ENCODE measurements around the gene SIL1.
"Not testable (repeated sequence)": the region's sequence is repeated elsewhere in the genome, so short reads cannot be mapped to it uniquely, and the experiment has no call there.

Gene SIL1

GRCh38 chr5:139022528-139022927 lies 175.6 kb downstream of the SIL1 start:
- DNase-seq (ENCODE audit: low read depth): no peak

- no peak for DNase-seq (ENCODE audit: low read depth)
Measured at GRCh38 chr5:139021346-139021745, 176.8 kb downstream of the SIL1 start.

- DNase-seq (ENCODE audit: low read depth): no peak
Measured at GRCh38 chr5:139019880-139020279, 178.3 kb downstream of the SIL1 start.

- no peak for DNase-seq (ENCODE audit: low read depth)
Measured at GRCh38 chr5:139019211-139019610, 179.0 kb downstream of the SIL1 start.

- no peak for DNase-seq (ENCODE audit: low read depth)
Measured at GRCh38 chr5:139017624-139018023, 180.5 kb downstream of the SIL1 start.

GRCh38 chr5:139016186-139016585 lies 182.0 kb downstream of the SIL1 start:
- no peak for DNase-seq (ENCODE audit: low read depth)

DNA sequence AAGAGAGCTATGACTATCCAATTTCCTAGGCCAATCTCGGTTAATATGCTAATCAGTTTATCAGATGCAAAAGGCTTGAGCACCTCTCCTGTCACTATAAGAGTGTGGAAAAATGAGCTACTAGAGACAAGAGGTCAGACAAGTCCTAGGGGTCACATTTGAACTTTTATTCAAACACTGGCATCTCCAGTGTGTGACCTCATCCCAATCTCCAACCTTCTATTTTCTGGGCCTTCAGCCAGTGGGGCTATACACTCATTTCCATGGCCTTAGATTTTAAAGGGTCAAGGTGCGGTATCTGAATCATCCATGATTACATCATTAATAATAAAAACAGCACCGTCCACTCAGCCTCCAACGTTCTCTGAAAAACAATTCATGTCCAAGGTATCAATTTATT lies 183.4 kb downstream of the SIL1 start:
- DNase-seq (ENCODE audit: low read depth): no peak

- no peak for DNase-seq (ENCODE audit: low read depth)
Measured at GRCh38 chr5:139012176-139012575, 186.0 kb downstream of the SIL1 start.

DNA sequence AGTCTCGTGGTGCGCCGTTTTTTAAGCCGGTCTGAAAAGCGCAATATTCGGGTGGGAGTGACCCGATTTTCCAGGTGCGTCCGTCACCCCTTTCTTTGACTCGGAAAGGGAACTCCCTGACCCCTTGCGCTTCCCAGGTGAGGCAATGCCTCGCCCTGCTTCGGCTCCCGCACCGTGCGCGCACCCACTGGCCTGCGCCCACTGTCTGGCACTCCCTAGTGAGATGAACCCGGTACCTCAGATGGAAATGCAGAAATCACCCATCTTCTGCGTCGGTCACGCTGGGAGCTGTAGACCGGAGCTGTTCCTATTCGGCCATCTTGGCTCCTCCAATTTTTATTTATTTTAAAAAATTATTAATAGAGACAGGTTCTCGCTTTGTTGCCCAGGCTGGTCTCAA lies 187.0 kb downstream of the SIL1 start:
- not testable (repeated sequence) for DNase-seq (ENCODE audit: low read depth)

- DNase-seq (ENCODE audit: low read depth): no peak
Measured at GRCh38 chr5:139004374-139005307, 193.5 kb downstream of the SIL1 start.

- no peak for DNase-seq (ENCODE audit: low read depth)
Measured at GRCh38 chr5:138999674-139000073, 198.5 kb downstream of the SIL1 start.

DNA sequence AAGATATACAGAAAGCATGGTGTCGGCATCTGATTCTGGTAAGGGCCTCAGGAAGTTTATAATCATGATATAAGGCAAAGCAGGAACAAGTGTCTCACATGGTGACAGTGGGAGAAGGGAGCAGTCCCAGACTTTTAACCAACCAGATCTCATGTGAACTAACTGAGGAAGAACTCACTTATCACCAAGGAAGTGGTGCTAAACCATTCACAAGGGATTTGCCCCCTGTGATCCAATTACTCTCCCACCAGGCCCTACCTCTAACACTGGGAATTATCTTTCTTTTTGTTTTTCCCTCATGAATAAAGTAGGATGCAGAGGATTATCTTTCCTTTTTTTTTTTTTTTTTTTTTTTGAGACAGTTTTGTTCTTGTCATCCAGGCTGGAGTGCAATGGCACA lies 199.6 kb downstream of the SIL1 start:
- no peak for DNase-seq (ENCODE audit: low read depth)

GRCh38 chr5:138996120-138996519 lies 202.0 kb downstream of the SIL1 start:
- DNase-seq (ENCODE audit: low read depth): no peak

DNA sequence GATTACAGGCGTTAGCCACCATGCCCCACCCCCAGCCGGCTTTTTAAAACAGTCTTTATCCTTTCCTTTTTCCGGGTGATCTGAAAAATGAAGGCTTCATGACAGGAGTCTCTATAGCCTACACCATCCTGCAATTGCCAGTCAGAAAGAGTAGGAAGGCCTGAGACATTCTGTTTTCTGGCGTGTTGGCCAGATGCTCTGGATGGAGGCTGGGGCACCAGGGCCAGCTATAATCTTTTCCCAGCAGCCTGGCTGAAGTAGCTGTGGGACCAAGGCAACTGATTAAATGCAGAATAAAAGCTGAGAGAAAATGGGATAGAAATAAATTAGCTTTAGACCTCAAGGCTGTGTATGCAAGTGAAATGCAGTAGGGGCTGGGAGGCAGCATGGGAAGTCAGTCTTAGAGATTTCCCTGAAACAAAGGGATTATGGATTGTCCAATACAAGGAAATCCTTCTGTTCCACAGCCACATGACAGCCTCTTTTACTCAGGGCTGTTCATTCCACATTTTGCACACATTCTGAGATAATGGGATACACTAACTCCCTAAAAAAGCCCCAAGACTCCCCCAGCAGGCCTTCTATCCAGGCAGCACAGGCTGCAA lies 207.1 kb downstream of the SIL1 start:
- DNase-seq (ENCODE audit: low read depth): no peak

DNA sequence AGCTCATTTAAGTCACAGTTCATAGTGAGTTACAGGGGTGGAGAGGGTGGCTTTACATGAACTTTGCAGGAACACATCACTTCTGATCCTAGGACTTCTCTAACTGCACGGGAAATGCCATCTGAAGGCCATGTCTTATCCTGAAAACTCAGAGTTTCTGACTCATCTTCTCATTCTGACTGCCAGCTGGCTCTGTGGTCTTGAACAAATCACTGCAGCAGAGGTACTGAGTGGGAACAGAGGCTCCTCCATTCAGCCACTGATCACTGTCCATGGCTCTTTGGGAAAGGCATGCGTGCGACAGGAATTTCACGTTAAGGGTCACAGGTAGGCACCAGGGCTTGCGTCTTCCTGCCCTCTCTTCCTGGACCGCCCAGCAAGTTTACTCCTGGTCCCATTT lies 208.4 kb downstream of the SIL1 start:
- DNase-seq (ENCODE audit: low read depth): no peak

DNA sequence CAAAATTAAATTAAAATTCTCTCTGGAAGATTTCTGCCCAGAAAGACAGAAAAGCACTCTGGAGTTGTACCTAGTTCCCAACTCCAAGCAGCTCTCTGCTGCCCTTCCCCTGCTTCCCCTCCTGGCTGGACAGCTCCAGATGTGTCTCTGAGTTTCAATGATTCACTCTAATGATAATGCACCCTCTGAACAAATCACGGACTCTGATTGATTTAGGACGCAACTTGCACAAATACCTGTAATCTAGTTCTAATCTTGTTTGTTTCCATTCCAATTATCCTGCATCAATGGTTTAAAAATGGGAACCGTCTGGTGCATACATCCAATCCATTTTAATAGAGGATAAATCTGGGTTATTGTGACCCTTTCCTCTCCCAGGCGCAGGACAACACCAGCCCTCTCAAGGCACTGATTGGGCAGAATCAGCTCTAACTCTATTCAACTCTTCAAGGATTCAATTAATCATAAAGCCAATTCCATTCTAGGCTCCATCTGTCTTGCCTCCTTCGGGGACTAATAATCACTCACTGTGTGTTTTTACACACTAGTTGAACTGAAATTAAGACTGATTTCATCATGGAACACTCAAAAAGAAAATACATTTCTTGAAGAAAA lies 211.9 kb downstream of the SIL1 start:
- no peak for DNase-seq (ENCODE audit: low read depth)

DNA sequence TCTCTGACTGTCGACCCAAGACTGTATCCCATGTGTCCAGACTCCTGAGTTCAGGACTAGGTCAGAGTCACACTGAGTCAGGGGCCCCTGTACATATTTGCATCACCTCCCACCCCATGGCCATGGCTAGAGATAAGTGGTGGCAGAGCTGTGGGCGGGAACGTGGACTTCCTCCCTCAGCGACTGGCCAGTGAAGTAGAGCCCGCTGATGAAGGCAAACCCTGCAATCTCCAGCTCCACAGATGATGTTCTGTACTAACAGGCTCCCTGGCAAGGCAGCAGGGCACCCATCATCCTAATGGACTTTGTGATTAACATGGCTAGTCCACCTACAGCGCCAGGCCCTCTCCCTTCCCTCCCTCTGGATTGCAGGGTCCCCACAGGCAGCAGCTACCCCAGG lies 212.5 kb downstream of the SIL1 start:
- no peak for DNase-seq (ENCODE audit: low read depth)

DNA sequence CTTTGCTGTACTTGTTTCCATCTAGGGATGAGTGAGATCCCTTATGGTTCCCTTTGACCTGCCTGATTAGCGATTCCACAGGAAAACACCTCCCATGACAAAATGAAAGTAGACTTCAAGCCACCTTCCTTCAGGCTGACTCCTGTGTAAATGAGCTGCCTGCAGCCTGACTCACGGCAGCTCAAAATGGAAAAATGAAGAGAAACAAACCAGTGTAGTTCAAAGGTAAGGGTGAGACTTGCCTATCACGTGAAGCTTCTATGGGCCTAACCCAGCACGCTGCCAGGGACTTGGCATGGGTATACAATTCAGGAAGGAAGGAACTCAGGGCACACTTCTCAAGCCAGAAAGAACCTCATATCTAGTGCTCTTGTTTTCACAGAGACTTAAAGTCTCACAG lies 212.9 kb downstream of the SIL1 start:
- no peak for DNase-seq (ENCODE audit: low read depth)

DNA sequence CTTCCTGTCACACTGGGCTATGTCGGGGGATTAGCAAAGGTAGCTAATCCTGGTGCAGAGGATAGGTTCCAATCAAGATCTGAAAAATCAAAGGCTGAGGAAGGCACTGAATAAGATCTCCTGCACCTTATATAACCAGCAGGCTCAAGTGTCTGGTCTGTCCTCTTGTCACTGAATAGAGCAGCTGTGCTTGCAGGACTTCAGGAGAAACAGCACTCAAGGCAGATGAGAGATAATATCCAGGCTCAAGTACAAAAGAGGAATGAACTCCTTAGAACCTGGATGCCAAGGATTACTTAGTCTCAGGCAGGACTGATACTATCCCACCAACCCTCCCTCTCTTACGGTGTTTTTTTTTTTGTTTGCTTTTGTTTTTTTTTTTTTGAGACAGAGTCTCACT lies 214.2 kb downstream of the SIL1 start:
- DNase-seq (ENCODE audit: low read depth): no peak

- no peak for DNase-seq (ENCODE audit: low read depth)
Measured at GRCh38 chr5:138981586-138981985, 216.6 kb downstream of the SIL1 start.

DNA sequence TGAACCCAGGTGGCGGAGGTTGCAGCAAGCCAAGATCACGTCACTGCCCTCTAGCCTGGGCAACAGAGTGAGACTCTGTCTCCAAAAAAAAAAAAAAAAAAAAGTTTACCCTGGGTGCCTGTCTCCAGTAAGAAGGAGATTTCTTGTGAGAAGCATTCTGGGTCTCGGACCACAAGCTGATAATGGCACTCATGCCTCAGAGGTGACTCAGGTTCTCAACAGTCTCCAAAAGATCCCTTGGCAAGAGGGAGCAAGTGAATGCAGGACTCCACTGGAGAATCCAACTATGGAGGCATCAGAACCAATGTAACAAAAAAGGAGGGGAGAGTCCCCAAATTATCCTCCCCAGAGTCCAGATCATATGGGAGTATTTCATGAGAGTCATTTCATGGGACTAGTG lies 217.0 kb downstream of the SIL1 start:
- no peak for DNase-seq (ENCODE audit: low read depth)

- DNase-seq (ENCODE audit: low read depth): no peak
Measured at GRCh38 chr5:138980441-138980840, 217.7 kb downstream of the SIL1 start.

- no peak for DNase-seq (ENCODE audit: low read depth)
Measured at GRCh38 chr5:138979684-138980280, 218.4 kb downstream of the SIL1 start.

All from stimulated activated CD8-positive, alpha-beta memory T cell treated with anti-CD3 and anti-CD28 coated beads, Interleukin-15, amount 100 ng/mL, for 24 hours (primary cell).